Natural killer cell (primary cell): ENCODE results near the gene DLL1. TPM values are rescaled to one million over a fixed set of nuclear protein-coding genes. Genes with fewer than 3 reads are reported as not detected.
A peak's percentile ranks its signal among the peaks of the same experiment; 100 is the strongest.

ENCODE experiments used
- ATAC-seq, 3 donors: fragments of 150-1000 bp in 2 of 3; fragments of 200-7000 bp in 1 of 3; cut with Tn5 transposase; 1 replicate in 1 of 3; 2 replicates in 2 of 3; pipeline ENCODE4 v1.10.0; 2021; ENCODE audit warnings: mild to moderate bottlenecking in 2 of 3, moderate library complexity in 2 of 3
- DNase-seq, 2 donors: peaks; one replicate each; pipeline versions ENCODE4 v3.0.0 to v3.0.0-alpha.2; 2013 to 2021; ENCODE audit warnings: mixed read lengths in 1 of 2
- H3K27ac ChIP-seq: one replicate; pipeline ENCODE4 v1.5.1; 2013; ENCODE audit warnings: mild to moderate bottlenecking, low read length
- H3K27me3 ChIP-seq: one replicate; pipeline ENCODE4 v1.6.1; 2013; ENCODE audit warnings: low read length; ENCODE audit not compliant: control insufficient read depth, insufficient read depth
- H3K36me3 ChIP-seq: one replicate; pipeline ENCODE4 v1.6.1; 2013; ENCODE audit warnings: low read length; ENCODE audit not compliant: control insufficient read depth, insufficient read depth
- H3K4me1 ChIP-seq: one replicate; pipeline ENCODE4 v1.6.1; 2013; ENCODE audit warnings: low read length; ENCODE audit not compliant: control insufficient read depth, insufficient read depth
- H3K4me3 ChIP-seq: one replicate; pipeline ENCODE4 v1.5.1; 2013; ENCODE audit warnings: low read length
- H3K9me3 ChIP-seq: one replicate; pipeline ENCODE4 v1.6.1; 2013; ENCODE audit warnings: low read length; ENCODE audit not compliant: control insufficient read depth, insufficient read depth
- H3K27ac Mint-ChIP-seq, 2 donors: one replicate each; pipeline ENCODE4 v1.8.0; 2022; ENCODE audit warnings: mild to moderate bottlenecking in 2 of 2, mixed read lengths in 2 of 2, moderate library complexity in 1 of 2
- H3K27me3 Mint-ChIP-seq, 2 donors: one replicate each; pipeline ENCODE4 v1.8.0; 2022; ENCODE audit warnings: low read depth in 2 of 2, mixed read lengths in 2 of 2
- H3K36me3 Mint-ChIP-seq: one replicate; pipeline ENCODE4 v1.8.0; 2022; ENCODE audit warnings: mixed read lengths
- H3K4me1 Mint-ChIP-seq, 2 donors: one replicate each; pipeline ENCODE4 v1.8.0; 2022; ENCODE audit warnings: mixed read lengths in 2 of 2
- H3K4me3 Mint-ChIP-seq: one replicate; pipeline ENCODE4 v1.8.0; 2022; ENCODE audit warnings: mild to moderate bottlenecking, moderate library complexity, mixed read lengths
- H3K9me3 Mint-ChIP-seq, 2 donors: one replicate each; pipeline ENCODE4 v1.8.0; 2022; ENCODE audit warnings: mixed read lengths in 2 of 2
- CTCF ChIP-seq: fragments of 200-600 bp; IDR thresholded peaks from one replicate; pipeline ENCODE4 v1.8.0; 2022; ENCODE audit warnings: antibody characterized with exemption
- WGBS: methylation state at CpG from one replicate; pipeline ENCODE4 v1.1.7; 2013; ENCODE audit warnings: missing lambda C conversion rate; ENCODE audit not compliant: insufficient coverage; 5-methylcytosine and 5-hydroxymethylcytosine counted together
- intact Hi-C: fragments of 100-400 bp; cut with micrococcal nuclease; formaldehyde crosslinking; loops from one replicate; pipeline ENCODE4 v1.14.2; 2022
- total RNA-seq, 4 donors: library from RNA; stranded (reverse); fragments of 120-200 nt in 1 of 4; gene quantifications; one replicate each; pipeline versions ENCODE4 v1.2.3 to v1.2.4, GENCODE V29; 2013 to 2022

Gene DLL1
- total RNA-seq, 3 donors from 2014 or later (not counting 1 experiment from before 2014, with no cell fraction given) = 4.3 to 16.9 (median 6.0) TPM

DNA sequence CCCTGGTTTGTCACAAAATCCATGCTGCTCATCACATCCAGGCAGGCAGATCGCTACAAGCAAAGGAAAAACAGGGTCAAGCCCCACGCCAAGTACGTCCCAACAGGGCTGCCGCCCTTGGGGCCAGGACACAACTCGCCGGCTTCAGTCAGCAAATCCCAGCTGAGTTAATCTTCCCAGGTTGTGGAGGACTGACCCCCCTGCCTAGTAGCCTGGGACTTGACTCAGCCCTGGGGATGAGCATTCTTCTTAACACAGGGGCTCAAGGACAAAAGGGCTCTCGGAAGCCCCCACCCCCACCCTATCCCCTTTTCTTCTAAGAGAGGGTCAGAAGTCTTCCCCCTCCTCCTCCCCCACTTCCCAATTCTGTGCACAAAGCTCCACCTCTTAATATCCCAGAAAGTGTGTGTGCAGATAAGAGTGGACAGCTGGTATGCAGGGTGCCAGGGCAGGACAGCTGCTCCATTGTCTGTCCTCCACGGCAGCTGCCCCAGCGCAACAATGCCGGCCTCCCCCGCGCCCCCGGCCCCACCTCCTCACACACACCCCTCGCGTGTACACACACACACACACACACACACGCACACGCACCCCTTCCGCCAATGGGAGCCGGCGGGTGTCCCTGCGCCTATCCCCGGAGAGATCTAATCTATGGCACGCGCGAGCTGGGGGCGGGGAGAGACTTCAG is 4.5 kb downstream of the DLL1 start:
- intact Hi-C loops = no loop called here
- no peaks in the 10 kb centered on the region for H3K9me3 ChIP-seq
- no peak for TF ChIP-seq CTCF
- no peak overlapping the region for H3K27ac ChIP-seq
- H3K4me1 Mint-ChIP-seq = peaks cover 20 to 21% of the 10 kb centered on the region in 2 donors
- ATAC-seq = no peak
- peaks cover 33% of the 10 kb centered on the region for H3K4me1 ChIP-seq
- H3K36me3 ChIP-seq = peaks cover 16% of the 10 kb centered on the region
- 76% methylated on average over 26 of the region's 26 CpGs for WGBS
- peak overlapping the region; percentile 25 for H3K4me3 Mint-ChIP-seq
- no peaks in the 10 kb centered on the region for H3K9me3 Mint-ChIP-seq
- peaks cover 28% of the 10 kb centered on the region for H3K27me3 ChIP-seq
- no peak overlapping the region for H3K4me3 ChIP-seq
- peaks cover 8% of the 10 kb centered on the region for H3K36me3 Mint-ChIP-seq
- H3K27me3 Mint-ChIP-seq = peaks cover 20 to 45% of the 10 kb centered on the region in 2 donors
- DNase-seq = no peak
- H3K27ac Mint-ChIP-seq = no peak overlapping the region

DNA sequence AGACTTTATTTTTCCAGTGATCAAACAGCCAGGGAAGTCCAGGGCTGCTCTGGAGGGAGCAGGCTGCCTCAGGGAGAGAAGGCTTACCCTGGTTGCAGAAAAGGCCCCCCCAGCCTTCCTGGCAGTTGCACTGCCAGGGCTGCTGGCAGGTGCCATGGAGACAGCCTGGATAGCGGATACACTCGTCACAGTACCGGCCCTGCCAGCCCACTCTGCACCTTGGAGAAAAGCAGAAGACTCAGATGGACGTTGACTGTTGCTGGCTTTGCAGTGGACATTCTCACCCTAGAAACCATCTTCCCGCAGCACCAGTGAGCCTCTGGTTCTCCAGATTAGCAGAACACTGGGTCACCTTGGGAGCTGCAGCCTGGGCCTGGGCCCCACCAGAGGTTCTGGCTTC is 5.4 kb downstream of the DLL1 start:
- peaks cover 16% of the 10 kb centered on the region for H3K36me3 ChIP-seq
- no peak overlapping the region for H3K27ac ChIP-seq
- 96% methylated on average over 5 of the region's 5 CpGs for WGBS
- intact Hi-C loops = no loop called here
- peaks cover 38% of the 10 kb centered on the region for H3K4me1 ChIP-seq
- no peak for TF ChIP-seq CTCF
- DNase-seq = peak in 1 of 2 donors; percentile 13
- Mint-ChIP-seq H3K9me3 (no peaks in the 10 kb centered on the region), H3K27ac (no peak overlapping the region), H3K27me3 (peaks cover 20 to 51% of the 10 kb centered on the region in 2 donors), H3K36me3 (peaks cover 8% of the 10 kb centered on the region), H3K4me3 (no peak overlapping the region), H3K4me1 (peaks cover 20 to 29% of the 10 kb centered on the region in 2 donors)
- H3K27me3 ChIP-seq = peaks cover 28% of the 10 kb centered on the region
- H3K4me3 ChIP-seq = no peak overlapping the region
- ATAC-seq = no peak
- no peaks in the 10 kb centered on the region for H3K9me3 ChIP-seq

DNA sequence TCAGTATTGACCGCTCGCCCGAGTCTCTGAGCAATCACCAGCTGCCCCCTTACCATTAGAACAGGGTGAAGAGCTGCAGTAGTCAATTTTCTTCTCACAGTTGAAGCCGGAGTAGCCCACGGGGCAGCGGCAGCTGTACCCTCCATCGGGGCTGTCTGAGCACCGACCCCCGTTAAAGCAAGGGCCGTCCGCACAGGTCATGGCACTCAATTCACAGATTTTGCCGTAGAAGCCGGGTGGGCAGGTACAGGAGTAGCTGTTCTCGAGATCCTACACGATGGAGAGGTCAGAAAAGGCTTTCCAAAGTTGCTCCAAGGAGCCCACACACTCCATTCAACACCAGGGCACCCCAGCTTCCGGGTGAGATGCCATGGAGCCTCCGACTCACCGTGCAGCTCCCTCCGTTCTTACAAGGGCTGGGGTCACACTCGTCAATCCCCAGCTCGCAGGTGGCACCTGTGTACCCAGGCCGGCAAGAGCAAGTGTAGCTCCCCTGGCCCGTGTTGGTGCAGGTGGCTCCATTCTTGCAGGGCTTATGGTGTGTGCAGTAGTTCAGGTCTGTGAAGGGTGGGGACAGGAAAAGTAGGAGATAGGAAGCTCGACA is 5.9 kb downstream of the DLL1 start:
- Mint-ChIP-seq H3K27me3 (peaks cover 24 to 49% of the 10 kb centered on the region in 2 donors), H3K4me3 (no peak overlapping the region), H3K36me3 (peaks cover 8% of the 10 kb centered on the region), H3K27ac (no peak overlapping the region), H3K9me3 (no peaks in the 10 kb centered on the region), H3K4me1 (peaks cover 16 to 27% of the 10 kb centered on the region in 2 donors)
- ATAC-seq (no peak), DNase-seq (peak in 1 of 2 donors; percentile 4)
- no peak overlapping the region for H3K4me3 ChIP-seq
- no peak overlapping the region for H3K27ac ChIP-seq
- no peak for TF ChIP-seq CTCF
- H3K27me3 ChIP-seq = peaks cover 24% of the 10 kb centered on the region
- H3K9me3 ChIP-seq = no peaks in the 10 kb centered on the region
- intact Hi-C loops = no loop called here
- peaks cover 42% of the 10 kb centered on the region for H3K4me1 ChIP-seq
- H3K36me3 ChIP-seq = peaks cover 16% of the 10 kb centered on the region
- 93% methylated on average over 24 of the region's 24 CpGs for WGBS
